Measurements from ENCODE around the gene DSG3.
"Not testable (repeated sequence)": the region's sequence is repeated elsewhere in the genome, so short reads cannot be mapped to it uniquely, and the experiment has no call there.

The DSG3 gene

GRCh38 chr18:31489311-31489710 is 41.8 kb downstream of the DSG3 start:
- no peak for TF ChIP-seq CTCF (IDR thresholded peaks at IDR 0.05; ENCODE audit: low read length, missing control alignments)
- no peak for DNase-seq (ENCODE audit: low read depth)
- H3K4me3 ChIP-seq (replicated peaks; ENCODE audit: low read depth, low read length): no peak overlapping the region

GRCh38 chr18:31490387-31490786 is 42.8 kb downstream of the DSG3 start:
- H3K4me3 ChIP-seq (replicated peaks; ENCODE audit: low read depth, low read length): no peak overlapping the region
- TF ChIP-seq CTCF (IDR thresholded peaks at IDR 0.05; ENCODE audit: low read length, missing control alignments): no peak
- DNase-seq (ENCODE audit: low read depth): no peak

- DNase-seq (ENCODE audit: low read depth): no peak
- no peak for TF ChIP-seq CTCF (IDR thresholded peaks at IDR 0.05; ENCODE audit: low read length, missing control alignments)
- H3K4me3 ChIP-seq (replicated peaks; ENCODE audit: low read depth, low read length): no peak overlapping the region
Observed at GRCh38 chr18:31490833-31491232, 43.3 kb downstream of the DSG3 start.

- H3K4me3 ChIP-seq (replicated peaks; ENCODE audit: low read depth, low read length): no peak overlapping the region
- DNase-seq (ENCODE audit: low read depth): no peak
- no peak for TF ChIP-seq CTCF (IDR thresholded peaks at IDR 0.05; ENCODE audit: low read length, missing control alignments)
Observed at GRCh38 chr18:31491586-31491985, 44.0 kb downstream of the DSG3 start.

GRCh38 chr18:31492671-31493070 is 45.1 kb downstream of the DSG3 start:
- no peak for TF ChIP-seq CTCF (IDR thresholded peaks at IDR 0.05; ENCODE audit: low read length, missing control alignments)
- no peak for DNase-seq (ENCODE audit: low read depth)
- H3K4me3 ChIP-seq (replicated peaks; ENCODE audit: low read depth, low read length): no peak overlapping the region

GRCh38 chr18:31493171-31493570 is 45.6 kb downstream of the DSG3 start:
- no peak for TF ChIP-seq CTCF (IDR thresholded peaks at IDR 0.05; ENCODE audit: low read length, missing control alignments)
- H3K4me3 ChIP-seq (replicated peaks; ENCODE audit: low read depth, low read length): no peak overlapping the region
- DNase-seq (ENCODE audit: low read depth): no peak

- DNase-seq (ENCODE audit: low read depth): no peak
- no peak for TF ChIP-seq CTCF (IDR thresholded peaks at IDR 0.05; ENCODE audit: low read length, missing control alignments)
- no peak overlapping the region for H3K4me3 ChIP-seq (replicated peaks; ENCODE audit: low read depth, low read length)
Observed at GRCh38 chr18:31493941-31494340, 46.4 kb downstream of the DSG3 start.

GRCh38 chr18:31494705-31495244 is 47.2 kb downstream of the DSG3 start:
- not testable (repeated sequence) for H3K4me3 ChIP-seq (replicated peaks; ENCODE audit: low read depth, low read length); DNase-seq (ENCODE audit: low read depth)

Data from fibroblast of pulmonary artery (primary cell).